Measurements from ENCODE around the gene KLHL26.

DNA sequence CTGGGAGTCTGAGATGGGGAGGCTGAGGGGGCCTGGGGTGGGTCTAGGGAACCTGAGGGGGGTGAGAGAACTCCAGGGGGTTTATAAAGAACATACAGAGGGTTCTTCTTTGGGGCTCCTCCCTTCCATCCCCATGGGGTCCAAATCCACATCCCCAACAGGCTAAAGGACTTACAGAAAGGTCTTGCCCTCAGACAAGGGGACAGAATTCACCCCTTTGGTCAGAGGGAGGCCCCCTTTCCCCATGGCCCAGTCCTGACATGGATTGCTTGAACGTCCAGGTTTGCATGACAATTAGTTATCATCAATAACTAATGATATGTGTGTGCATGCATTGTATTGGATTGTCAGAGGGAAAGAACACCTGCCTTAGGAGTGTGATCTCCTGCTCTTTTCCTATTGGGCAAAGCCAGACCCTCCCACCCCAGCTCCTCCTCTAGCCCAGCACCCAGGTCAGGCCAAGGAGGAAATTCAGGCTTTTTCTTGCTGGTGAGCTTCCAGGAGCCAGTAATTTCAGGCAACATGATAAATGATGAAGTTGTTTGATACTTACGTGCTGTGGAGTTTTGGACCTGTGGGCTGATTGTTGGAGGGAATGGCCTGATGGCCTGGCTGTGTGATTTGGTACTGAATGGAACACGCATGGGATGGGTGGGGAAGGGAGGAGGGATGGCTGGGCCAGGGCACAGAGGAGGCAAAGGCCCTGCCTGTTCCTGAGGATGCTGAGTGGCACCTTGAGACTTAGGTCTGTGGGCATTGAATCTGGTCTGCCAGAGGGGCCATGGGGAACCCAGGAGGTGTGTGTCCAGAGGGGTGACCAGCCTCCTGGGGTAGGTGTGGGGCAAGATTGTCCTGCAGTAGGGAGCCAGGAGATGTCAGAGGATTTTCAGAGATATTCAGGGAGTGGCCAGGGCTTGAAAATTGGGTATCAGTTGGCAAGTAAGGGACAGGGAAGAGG lies 1.1 kb downstream of the KLHL26 start:
- TF ChIP-seq TAF1 (IDR thresholded peaks at IDR 0.05; ENCODE audit: low read depth) (no peak), EP300 (conservative IDR thresholded peaks at IDR 0.05; ENCODE audit: poor library complexity, severe bottlenecking) (no peak), EZH2 (IDR thresholded peaks at IDR 0.05; ENCODE audit: borderline replicate concordance, insufficient read depth, low read length, poor library complexity, severe bottlenecking) (no peak)
- TF ChIP-seq, protein P1, sequence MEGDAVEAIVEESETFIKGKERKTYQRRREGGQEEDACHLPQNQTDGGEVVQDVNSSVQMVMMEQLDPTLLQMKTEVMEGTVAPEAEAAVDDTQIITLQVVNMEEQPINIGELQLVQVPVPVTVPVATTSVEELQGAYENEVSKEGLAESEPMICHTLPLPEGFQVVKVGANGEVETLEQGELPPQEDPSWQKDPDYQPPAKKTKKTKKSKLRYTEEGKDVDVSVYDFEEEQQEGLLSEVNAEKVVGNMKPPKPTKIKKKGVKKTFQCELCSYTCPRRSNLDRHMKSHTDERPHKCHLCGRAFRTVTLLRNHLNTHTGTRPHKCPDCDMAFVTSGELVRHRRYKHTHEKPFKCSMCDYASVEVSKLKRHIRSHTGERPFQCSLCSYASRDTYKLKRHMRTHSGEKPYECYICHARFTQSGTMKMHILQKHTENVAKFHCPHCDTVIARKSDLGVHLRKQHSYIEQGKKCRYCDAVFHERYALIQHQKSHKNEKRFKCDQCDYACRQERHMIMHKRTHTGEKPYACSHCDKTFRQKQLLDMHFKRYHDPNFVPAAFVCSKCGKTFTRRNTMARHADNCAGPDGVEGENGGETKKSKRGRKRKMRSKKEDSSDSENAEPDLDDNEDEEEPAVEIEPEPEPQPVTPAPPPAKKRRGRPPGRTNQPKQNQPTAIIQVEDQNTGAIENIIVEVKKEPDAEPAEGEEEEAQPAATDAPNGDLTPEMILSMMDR (IDR thresholded peaks at IDR 0.05; ENCODE audit: poor library complexity, severe bottlenecking), result no peak

All from neural cell (in vitro differentiated cells).